Measurements from ENCODE around the gene IFITM10. TPM values are rescaled to one million over a fixed set of nuclear protein-coding genes. Genes with fewer than 3 reads are reported as not detected.

The IFITM10 gene
- total RNA-seq, 1 experiment from 2014 or later, result 1.0 TPM

DNA sequence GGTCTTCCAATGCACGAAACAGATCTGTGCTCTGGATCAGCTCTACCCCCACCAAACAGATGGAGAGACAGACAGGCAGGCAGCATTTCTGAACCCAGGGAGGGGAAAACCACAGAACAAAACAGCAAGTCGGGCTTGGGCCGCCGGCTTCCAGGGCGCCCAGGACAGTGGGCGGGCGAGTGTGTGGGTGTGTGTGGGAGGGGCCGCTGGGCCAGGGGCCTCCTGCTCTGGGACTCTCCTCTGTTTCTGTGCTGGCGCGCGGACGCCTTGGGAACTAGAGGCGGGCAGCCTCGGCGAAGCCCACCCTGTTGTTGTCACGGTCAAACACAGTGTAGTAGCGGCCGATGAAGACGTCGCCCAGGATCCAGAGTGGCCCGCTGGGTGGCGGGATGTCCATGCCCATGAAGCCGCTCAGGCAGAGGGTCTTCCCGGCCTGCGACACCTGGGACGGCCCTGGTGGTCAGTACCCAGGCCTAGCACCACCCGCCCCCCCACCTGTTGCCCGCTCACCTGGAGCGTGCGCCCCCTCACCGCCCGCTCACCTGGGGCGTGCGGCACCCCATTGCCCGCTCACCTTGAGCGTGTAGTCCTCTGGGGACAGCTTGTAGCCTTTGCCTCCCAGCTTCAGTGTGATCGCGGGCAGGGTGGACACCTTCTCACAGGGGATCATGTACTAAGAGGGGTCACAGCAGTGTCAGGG, 3.0 kb upstream of the IFITM10 start:
- no peak for DNase-seq (ENCODE audit: extremely low read depth, low read depth)

DNA sequence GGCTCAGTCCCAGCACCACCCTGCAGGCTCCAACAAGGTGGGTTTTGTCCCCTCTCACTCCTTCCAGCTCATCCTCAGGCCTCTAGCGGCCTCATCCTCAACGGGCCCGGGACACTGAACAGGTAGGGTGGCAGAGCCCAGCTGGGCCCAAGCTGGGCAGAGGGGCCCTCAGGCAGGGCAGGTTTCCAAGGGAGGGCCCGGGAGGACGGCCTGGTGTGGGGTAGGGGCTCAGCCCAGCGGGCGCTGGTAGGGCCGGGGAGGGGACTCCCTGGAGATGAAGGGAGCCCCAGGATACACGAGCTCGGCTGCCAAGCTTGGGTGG, 2.5 kb upstream of the IFITM10 start:
- no peak for DNase-seq (ENCODE audit: extremely low read depth, low read depth)

DNA sequence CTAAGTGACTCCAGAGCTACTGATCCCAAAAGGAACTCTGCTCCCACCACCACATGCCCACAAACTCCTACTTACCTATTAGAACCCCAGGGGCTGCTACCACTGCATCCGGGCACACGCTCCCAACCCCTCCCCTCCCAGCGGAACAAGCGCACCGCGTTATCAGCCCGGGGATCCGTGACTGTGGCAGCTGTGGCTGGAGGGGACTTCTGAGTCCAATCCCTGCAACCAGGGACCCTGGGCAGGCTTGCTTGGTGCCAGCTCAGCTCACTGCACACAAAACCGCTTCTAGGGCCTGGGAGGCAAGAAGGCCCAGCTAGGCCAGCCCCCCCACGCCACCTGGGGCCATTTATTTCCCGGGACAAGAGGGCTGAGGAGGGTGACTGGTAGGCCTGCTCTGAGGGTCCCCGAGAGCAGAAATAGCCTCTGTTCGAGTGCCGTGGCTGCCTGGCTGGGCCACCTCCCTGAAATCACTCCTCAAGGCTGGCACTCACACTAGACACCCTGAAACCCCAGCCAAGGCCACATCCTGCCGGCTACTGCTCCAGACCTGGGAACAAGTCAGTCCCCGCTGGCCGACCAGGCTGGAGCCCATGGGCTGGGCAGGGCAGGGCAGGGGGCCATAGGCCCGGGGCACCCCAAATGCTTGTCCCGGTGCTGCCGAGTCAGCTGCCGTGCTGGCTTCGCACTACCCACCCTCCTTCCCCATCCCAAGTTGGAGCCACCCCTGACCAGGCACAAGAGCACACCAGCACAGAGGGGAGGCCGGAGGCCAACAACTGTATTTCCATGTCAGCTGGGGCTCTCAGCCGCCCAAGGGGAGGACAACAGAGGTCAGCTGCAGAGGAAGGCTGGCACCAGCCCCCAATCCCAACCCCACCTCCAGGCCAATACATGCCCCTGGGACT, 1.9 kb upstream of the IFITM10 start:
- no peak for DNase-seq (ENCODE audit: extremely low read depth, low read depth)

DNA sequence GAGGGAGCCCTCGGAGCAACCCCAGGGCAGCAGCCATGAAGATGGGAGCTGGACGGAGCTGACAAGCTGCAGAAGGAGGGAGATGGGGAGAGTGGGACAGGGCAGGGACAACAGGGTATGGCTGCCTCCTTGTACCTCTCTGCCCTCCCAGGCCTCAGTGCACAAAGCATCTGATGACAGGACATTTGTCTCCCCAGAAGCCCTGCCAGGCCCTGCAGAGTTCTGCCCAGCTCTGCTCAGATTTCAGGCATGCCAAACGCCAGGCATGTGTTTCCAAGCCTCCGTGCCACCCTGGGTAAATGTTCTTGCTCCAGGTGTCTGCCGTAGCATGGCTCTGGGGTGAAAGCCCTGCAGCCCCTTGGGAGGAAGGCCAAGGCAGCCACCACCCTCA, 1.1 kb upstream of the IFITM10 start:
- no peak for DNase-seq (ENCODE audit: extremely low read depth, low read depth)

DNA sequence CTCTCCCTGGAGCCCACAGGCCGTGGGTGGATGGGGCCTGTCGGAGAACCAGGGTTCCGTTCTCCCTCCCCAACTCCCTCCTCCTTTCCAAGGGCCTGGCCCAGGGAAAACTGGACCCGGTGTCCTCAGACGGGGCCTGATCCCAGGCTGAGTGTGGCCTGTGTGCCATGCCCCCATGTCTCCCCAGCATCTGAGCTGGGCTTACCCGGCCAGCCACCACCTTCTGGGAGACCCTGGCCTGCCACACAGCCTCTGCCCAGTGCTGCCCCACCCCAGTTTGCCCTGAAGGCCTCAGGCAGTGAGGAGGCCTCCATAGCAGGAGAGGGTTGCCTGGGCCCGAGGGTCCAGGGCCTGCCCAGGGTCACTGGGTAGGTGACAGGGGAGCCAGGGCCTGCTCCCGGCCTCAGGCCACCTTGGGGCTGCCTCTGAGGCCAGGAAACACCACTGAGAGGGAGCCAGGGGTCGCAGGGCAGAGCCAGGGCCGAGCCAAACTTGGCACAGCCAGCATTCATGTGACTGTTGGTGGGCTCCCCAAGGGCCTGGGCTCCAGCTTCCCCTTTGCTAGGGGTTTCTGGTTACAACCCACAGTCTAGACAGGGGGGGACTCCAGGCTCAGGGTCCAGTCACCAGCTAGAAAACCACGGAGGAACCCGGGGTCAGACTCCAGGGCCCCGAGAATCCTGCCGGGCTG, 590 bp upstream of the IFITM10 start:
- DNase-seq (ENCODE audit: extremely low read depth, low read depth), result no peak

DNA sequence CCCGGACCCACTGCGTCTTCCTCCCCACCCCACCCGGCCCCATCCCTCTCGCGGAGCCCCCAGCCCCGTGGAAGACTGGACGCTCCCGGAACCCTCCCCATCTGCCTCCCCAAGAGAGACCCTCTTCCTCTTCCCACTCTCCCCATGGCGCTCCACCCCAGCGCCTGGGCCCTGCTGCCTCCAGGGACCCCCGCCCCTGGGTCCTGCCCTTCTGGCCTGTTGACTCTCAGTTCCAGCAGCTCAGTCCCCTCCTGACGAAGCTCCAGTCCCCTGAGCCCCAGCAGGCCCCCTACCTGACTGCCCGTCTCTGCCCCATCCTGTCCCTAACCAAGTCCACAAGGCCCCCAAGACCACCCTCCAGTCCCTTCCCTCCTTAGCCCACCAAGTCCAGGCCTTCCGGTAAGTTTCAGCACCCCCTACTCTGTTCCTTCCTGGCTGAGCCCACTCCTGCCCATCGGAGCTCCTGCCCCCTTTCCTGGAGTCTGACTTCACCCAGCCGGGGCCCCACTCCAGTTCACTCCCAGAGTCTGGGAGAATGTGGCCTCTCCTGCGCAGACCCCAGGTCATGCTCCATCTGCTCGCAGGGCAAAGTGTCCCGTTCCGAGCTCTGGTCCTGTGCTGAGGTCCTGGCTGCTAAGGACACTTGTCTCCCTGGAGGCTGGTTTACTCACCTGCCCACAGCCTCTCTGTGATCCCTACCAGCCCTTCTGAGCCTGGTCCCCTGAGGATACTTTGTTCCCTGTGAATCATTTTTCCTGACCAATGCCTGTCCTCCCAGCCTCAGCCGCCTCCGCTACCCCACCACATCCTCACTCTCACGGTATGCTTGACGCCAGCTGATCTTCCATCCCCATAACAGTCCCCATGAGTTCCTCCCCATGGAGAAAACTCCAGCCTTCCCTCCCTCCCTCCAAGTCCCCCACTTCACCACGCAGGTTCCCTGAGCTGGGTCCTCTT, 722 bp downstream of the IFITM10 start:
- DNase-seq (ENCODE audit: extremely low read depth, low read depth), result no peak

DNA sequence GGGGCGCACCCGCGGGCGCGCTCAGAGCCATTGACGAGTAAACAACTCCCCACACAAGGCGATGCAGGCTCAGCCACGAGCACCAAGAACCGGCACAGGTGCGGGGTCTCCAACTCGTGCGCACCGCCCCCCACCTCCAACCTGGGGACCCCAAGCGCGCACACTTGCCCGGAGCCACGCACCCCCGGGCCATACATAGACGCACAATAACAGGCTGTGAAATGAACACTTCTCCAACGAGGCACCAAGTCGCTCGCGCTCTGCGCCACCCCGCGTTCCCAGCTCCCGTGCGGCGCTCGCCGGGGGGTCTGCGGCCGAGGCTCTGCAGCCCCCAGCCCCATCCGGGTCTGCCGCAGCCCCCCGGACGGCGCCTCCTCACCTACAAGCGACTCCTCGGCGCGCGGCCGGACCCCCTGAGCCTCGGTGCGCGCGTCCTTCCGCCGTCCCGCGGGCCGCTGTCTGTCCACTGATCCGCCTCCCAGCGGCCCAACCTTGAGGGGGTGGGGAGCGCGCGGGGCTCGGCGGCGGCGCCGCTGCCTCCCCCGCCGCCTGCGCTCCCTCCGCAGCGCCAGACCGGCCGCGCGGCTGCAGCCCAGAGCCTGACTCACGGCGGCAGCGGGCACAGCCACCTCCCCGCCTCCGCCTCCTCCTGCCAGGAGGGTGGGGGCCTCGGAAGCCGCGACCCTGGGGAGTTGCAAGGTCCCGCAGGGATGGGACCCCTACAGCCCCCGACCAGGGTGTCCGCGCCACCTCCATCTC, 1.6 kb downstream of the IFITM10 start:
- no peak for DNase-seq (ENCODE audit: extremely low read depth, low read depth)

DNA sequence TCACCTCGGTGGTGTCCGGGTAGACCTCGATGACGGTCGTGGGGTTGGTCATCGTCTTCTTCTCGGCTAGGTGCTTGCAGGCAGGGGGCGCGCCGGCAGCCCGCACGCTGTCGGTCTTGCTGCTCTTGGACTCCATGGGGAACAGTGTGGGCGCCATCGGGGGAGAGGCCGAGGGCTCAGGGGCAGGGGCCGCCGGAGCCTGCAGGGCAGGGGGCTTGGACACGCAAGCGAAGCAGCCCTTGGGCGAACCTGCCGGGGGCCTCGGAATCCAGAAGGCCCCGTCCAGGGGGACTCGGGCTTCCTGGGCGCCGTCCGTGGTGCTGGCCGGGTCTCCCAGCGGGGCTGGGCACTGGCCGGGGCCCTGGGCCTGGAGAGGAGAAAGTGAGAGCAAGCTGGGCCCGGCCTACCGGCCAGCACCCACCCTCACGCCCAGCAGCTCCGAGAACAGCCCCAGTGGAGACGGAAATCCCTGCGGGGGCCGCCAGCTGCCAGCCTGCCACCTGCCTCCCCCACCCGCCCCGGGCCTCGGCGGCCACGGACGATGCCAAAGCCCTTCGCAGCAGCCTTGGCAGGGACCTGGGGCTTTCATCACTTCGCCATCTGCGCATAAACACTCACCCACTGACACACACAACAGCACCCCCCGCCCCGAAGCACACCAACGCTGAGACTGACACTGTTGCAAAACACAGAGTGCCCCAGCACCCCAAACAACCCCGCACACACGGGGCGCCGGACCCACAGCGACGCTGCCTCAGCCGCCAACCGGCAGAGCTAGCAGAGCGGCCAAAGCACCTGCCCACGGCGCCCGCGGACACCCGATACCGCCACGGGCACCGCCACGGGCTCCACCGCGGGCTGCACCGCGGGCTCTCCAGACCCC, 2.4 kb downstream of the IFITM10 start:
- no peak for DNase-seq (ENCODE audit: extremely low read depth, low read depth)

DNA sequence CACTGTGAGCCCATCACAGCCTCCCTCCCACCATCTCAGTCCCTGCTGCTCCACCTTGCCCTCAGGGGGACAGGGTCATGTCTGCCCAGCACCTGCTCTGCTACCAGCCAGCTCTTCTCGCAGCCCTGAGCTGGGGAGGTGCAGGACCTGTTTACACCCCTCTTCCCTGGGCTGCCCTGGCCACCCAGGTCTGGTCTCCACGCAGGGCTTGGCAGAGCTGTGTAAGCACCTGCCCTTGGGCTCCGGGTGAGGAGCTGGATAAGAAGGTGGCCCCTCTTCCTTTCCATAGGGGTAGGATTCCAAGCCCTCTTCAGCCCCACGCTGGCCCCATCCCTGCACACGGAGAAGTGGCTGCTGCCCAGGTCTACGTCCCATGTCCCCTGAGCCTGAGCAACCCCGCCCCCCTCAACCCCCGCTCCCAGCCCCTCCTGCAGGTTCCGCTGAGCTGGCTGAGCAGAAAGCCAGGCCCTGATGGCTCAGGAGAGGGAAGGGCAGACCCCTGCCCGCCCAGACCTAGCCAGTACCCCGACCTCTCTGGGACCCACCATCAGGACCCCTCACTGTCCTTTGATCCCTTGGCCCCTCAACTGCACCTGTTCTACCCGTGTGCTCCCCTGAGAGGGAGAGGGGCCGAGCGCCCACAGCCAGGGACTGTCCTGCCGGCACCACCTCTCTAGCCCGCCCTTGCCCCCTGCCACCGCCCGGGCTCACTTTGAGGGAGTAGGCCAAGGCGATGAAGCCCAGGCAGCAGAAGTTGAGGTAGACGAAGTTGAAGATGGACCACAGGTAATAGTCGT, 3.2 kb downstream of the IFITM10 start:
- no peak for DNase-seq (ENCODE audit: extremely low read depth, low read depth)

DNA sequence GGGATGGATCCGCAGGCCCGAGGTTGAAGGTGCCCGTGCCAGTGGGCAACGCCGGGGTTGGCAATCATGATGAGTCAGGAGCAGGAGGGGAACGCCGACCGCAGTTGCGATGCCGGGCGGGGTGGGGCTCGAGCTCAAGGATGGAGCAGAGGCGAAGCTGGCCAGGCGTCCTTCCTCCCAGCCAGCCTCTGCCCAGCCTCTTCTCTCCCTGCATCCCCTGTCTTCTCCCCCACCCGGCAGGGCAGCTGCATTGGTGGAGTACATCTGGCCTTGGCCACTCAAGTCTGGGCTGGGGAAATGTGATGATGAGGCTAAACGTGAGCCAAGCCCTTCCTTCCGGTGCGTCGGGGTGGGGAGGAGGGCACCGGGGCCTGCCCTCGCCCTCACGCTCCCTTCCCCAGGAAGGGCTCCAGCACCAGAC, 3.9 kb downstream of the IFITM10 start:
- no peak for DNase-seq (ENCODE audit: extremely low read depth, low read depth)

DNA sequence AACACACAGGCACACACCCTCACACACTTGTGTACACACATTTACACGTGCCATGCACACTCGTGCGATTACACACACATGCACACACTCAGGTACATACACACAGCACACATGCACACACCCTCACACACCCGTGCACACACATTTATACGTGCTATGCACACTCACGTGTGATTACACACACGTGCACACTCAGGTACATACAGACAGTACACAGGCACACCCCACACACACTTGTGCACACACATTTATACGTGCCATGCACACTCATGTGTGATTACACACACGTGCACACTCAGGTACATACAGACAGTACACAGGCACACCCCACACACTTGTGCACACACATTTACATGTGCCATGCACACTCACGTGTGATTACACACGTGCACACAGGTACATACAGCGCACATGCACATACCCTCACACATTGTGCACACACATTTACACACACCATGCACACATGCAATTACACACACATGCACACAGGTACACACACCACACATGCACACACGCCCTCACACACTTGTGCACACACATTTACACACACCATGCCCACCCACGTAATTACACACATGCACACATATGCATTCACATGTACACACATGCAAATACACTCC, 4.6 kb downstream of the IFITM10 start:
- no peak for DNase-seq (ENCODE audit: extremely low read depth, low read depth)

DNA sequence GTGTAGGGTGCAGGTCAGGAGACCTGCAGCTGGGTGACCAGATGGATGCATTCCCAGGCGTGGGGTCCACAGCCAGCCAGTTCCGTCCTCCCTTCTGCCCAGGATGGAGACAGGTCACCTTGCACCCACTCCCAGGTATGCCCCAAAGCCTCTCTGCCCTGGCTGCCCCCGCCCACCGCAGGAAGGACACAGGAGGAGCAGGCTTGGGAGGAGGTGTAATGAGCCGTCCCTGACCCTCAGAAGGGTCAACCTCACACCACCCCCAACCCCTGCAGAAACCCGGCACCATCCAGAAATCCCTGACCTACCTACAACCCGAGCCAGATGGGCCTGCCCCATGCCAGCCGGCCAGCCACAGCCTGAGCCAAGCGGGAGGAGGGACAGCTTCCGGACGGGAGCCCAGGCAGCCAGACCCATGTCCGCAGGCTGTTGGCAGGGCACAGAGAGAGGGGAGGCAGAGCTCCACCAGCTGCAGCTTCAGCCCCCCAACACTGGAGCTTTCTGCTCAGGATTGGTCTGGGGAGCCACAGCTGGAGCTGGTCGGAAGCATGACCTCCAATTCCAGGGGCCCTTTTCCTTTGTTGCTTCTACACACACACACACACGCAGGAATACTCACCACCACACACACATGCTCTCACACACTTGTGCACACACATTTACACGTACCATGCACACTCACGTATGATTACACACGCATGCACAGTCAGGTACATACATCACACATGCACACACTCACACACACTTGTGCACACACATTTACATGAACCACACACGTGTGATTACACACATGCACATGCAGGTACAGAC, 5.3 kb downstream of the IFITM10 start:
- no peak for DNase-seq (ENCODE audit: extremely low read depth, low read depth)

DNA sequence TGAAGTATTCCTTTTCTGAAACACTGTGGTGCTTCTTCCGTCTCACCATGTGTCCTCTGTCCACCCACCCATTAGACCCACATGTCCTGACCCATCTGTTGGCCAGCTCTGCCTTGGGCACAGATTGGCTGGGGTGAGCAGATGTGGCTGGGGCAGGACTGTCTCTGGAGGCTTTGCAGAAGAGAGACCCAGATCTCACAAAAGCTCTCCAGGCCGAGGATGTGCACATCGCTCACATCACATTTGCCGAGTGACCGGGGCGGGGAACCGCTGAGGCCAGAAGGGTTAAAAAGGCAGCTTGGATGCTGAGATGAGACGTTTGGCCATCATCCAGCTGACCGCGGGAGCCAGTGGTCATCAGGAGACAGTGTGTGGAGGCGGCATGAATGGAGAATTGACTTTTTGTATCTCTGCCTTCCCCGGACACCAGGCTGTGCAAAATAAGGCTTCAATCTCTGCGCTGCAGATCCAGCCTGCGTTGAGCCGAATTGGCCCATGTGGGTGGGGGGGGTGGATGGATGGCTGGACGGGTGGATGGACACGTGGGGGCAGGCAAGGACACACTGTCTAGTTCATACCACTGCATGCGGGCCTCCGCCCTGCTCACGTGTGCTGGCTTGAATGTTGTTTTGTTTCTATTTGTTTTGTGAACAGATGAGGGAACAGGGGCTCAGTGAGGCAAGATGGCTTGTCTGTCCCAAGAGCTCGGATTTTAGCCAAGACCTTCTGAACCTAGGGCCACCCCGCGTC, 6.1 kb downstream of the IFITM10 start:
- no peak for DNase-seq (ENCODE audit: extremely low read depth, low read depth)

DNA sequence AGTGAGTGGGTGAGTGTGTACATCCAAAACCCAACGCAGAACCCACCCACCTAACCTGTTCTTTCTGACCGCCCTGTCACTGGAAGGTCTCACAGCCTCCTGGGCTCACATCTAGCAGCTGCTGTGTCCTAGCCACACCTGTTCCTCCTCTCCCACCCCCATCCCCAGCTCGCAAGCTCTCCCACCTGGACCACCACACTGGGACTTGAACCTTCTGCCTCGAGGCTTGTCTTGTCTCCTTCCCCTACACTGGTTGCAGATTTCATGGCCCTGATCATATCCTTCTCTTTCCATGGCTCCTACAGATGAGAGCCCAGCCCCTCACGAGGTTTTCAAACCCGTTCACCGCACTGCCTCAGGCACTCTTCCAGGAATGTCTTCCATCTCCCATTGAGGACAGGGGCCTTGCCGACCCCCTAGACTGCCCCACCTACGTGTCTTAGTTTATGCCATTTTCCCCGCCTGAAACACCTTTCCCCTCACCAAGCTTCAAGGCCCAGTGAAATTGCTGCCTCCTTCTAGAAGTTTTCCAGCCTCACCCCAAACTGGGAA, 6.7 kb downstream of the IFITM10 start:
- DNase-seq (ENCODE audit: extremely low read depth, low read depth), result no peak

DNA sequence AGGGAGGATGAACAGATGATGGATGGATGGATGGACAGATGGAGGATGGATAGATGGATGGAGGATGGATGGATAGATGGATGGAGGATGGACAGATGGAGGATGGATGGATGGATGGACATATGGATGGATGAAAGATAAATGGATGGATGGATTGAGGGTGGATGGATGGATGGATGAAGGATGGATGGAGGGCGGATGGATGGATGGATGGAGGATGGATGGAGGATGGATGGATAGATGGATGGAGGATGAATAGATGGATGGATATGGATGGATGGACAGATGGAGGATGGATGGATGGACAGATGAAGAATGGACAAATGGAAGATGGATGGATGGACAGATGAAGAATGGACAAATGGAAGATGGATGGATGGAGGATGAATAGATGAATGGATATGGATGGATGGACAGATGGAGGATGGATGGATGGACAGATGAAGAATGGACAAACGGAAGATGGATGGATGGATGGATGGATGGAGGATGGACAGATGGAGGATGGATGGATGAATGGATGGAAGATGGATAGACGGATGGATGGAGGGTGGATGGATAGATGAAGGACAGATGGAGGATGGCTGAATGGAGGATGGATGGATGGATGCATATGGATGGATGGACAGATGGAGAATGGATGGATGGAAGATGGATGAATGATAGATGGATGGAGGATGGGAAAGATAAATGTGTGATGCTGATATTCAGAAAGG, 7.4 kb downstream of the IFITM10 start:
- DNase-seq (ENCODE audit: extremely low read depth, low read depth), result no peak
